Hindlimb muscle (tissue), 1 donor: ENCODE data around the gene TMTC2. TPM values are rescaled to one million over a fixed set of nuclear protein-coding genes. Genes with fewer than 3 reads are reported as not detected.
"Not testable (repeated sequence)": the region's sequence is repeated elsewhere in the genome, so short reads cannot be mapped to it uniquely, and the experiment has no call there.

Experiments
- DNase-seq: peaks from one replicate; pipeline ENCODE4 v3.0.0-alpha.2; 2013
- polyA plus RNA-seq: library from polyadenylated mRNA; unstranded; fragments of 120-200 nt; gene quantifications from one replicate; pipeline ENCODE4 v1.2.1, GENCODE V29; 2013; ENCODE audit not compliant: insufficient read length

The TMTC2 gene
- polyA plus RNA-seq, 1 donor: 15.5 TPM

- no peak for DNase-seq
These were observed 107.1 kb downstream of the TMTC2 start for GRCh38 chr12:82793751-82794281.

- DNase-seq: no peak
These were observed 110.8 kb downstream of the TMTC2 start for GRCh38 chr12:82797480-82797879.

- DNase-seq: no peak
These were observed 113.5 kb downstream of the TMTC2 start for GRCh38 chr12:82800185-82800584.

- no peak for DNase-seq
These were observed 115.4 kb downstream of the TMTC2 start for GRCh38 chr12:82801951-82802610.

GRCh38 chr12:82803201-82803600, 116.5 kb downstream of the TMTC2 start:
- DNase-seq: no peak

GRCh38 chr12:82804601-82805000, 117.9 kb downstream of the TMTC2 start:
- no peak for DNase-seq

- DNase-seq: not testable (repeated sequence)
These were observed 118.3 kb downstream of the TMTC2 start for GRCh38 chr12:82805004-82805403.

GRCh38 chr12:82805812-82806497, 119.2 kb downstream of the TMTC2 start:
- no peak for DNase-seq

GRCh38 chr12:82807132-82807737, 120.5 kb downstream of the TMTC2 start:
- no peak for DNase-seq

GRCh38 chr12:82810568-82810967, 123.9 kb downstream of the TMTC2 start:
- no peak for DNase-seq

- DNase-seq: no peak
These were observed 130.7 kb downstream of the TMTC2 start for GRCh38 chr12:82817368-82817767.

- no peak for DNase-seq
These were observed 131.7 kb downstream of the TMTC2 start for GRCh38 chr12:82818271-82819035.

GRCh38 chr12:82826505-82826904, 139.8 kb downstream of the TMTC2 start:
- no peak for DNase-seq

GRCh38 chr12:82832096-82832495, 145.4 kb downstream of the TMTC2 start:
- no peak for DNase-seq

GRCh38 chr12:82832981-82833380, 146.3 kb downstream of the TMTC2 start:
- DNase-seq: no peak

- peak; percentile 66 for DNase-seq
These were observed 146.8 kb downstream of the TMTC2 start for GRCh38 chr12:82833481-82833880.

GRCh38 chr12:82835217-82835616, 148.5 kb downstream of the TMTC2 start:
- DNase-seq: no peak

- no peak for DNase-seq
These were observed 151.4 kb downstream of the TMTC2 start for GRCh38 chr12:82838131-82838551.

GRCh38 chr12:82838827-82839226, 152.1 kb downstream of the TMTC2 start:
- no peak for DNase-seq

- DNase-seq: no peak
These were observed 153.1 kb downstream of the TMTC2 start for GRCh38 chr12:82839796-82840195.

- no peak for DNase-seq
These were observed 154.8 kb downstream of the TMTC2 start for GRCh38 chr12:82841487-82841904.

- DNase-seq: no peak
These were observed 155.8 kb downstream of the TMTC2 start for GRCh38 chr12:82842480-82842879.

- not testable (repeated sequence) for DNase-seq
These were observed 158.4 kb downstream of the TMTC2 start for GRCh38 chr12:82845076-82845475.
